ENCODE results near the gene EBF4. TPM values are rescaled to one million over a fixed set of nuclear protein-coding genes. Genes with fewer than 3 reads are reported as not detected.

Gene EBF4
- total and polyA plus RNA-seq, 12 donors, result 1.6 to 29.7 (median 10.2) TPM

- no peak for TF ChIP-seq POLR2A (IDR thresholded peaks at IDR 0.05)
- TF ChIP-seq, protein P1, sequence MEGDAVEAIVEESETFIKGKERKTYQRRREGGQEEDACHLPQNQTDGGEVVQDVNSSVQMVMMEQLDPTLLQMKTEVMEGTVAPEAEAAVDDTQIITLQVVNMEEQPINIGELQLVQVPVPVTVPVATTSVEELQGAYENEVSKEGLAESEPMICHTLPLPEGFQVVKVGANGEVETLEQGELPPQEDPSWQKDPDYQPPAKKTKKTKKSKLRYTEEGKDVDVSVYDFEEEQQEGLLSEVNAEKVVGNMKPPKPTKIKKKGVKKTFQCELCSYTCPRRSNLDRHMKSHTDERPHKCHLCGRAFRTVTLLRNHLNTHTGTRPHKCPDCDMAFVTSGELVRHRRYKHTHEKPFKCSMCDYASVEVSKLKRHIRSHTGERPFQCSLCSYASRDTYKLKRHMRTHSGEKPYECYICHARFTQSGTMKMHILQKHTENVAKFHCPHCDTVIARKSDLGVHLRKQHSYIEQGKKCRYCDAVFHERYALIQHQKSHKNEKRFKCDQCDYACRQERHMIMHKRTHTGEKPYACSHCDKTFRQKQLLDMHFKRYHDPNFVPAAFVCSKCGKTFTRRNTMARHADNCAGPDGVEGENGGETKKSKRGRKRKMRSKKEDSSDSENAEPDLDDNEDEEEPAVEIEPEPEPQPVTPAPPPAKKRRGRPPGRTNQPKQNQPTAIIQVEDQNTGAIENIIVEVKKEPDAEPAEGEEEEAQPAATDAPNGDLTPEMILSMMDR (IDR thresholded peaks at IDR 0.05), result no peak
- Histone ChIP-seq H3K27ac (peak overlapping the region in 4 of 5 donors; percentile 48 to 94 (median 88)), H3K4me3 (peak overlapping the region; percentile 76 to 98 (median 95)), H3K36me3 (replicated peaks in 1 of 2) (peaks cover 0 to 41% of the 10 kb centered on the region in 2 donors), H3K27me3 (no peaks in the 10 kb centered on the region), H3K9me3 (replicated peaks in 1 of 3) (no peaks in the 10 kb centered on the region), H3K4me1 (replicated peaks in 1 of 2) (peaks cover 17 to 19% of the 10 kb centered on the region in 2 donors)
- intact Hi-C loops (cut with DNase I), result loop anchor here in 1 of 2 donors (10.0 kb wide), 1 partner anchor 128 kb away; no protein-coding TSS in a partner anchor
- 0 to 3% (median 1%) methylated on average over 10 to 56 of the region's 56 CpGs for WGBS, 4 donors
- peak in 5 of 7 donors; percentile 37 to 53 (median 42) for DNase-seq
Observed at GRCh38 chr20:2652724-2653555, 39.6 kb upstream of the EBF4 start.

DNA sequence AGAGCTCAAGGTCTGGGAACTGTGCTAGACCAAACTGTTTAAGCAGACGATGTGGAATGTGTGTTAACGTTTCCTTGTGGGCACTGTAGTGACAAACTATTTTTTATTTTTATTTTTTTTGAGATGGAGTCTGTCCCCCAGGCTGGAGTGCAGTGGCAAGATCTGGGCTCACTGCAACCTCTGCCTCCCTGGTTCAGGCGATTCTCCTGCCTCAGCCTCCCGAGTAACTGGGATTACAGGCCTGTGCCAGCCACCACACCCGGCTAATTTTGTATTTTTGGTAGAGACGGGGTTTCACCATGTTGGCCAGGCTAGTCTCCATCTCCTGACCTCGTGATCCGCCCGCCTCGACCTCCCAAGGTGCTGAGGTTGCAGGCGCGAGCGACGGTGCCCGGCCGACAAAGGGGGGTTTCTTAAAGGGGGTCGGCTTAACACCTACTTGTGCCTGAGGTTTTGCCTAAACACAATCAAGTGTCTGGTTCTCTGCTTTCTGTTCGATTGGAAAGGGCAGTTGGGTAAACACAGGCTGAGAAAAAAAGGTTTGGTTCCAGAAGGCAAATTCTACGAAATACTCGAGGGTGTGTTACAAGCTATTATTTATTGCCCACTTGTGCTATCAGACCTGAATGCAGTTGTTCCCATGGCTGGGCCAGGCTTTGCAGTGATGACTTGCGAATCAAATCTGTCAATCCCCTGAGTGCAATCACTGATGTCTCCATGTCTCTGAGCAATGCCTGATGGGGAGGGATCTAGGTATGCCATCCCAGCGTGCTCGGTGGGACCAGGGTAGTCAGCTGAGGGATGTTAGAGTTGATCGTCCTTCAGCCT, 38.8 kb upstream of the EBF4 start:
- peak in 1 of 7 donors; percentile 51 for DNase-seq
- Histone ChIP-seq H3K36me3 (replicated peaks in 1 of 2) (peaks cover 0 to 49% of the 10 kb centered on the region in 2 donors), H3K27ac (peak overlapping the region in 3 of 5 donors; percentile 83 to 94 (median 93)), H3K9me3 (replicated peaks in 1 of 3) (no peaks in the 10 kb centered on the region), H3K27me3 (no peaks in the 10 kb centered on the region), H3K4me3 (peak overlapping the region in 3 of 4 donors; percentile 76 to 98 (median 93)), H3K4me1 (replicated peaks in 1 of 2) (peaks cover 17 to 19% of the 10 kb centered on the region in 2 donors)
- 33 to 46% (median 39%) methylated on average over 20 to 24 of the region's 24 CpGs for WGBS, 4 donors
- no peak for TF ChIP-seq POLR2A (IDR thresholded peaks at IDR 0.05)
- TF ChIP-seq, protein P1 (IDR thresholded peaks at IDR 0.05), result no peak
- intact Hi-C loops (cut with DNase I), result loop anchor here in 1 of 2 donors (10.0 kb wide), 1 partner anchor 129 kb away; no protein-coding TSS in a partner anchor

GRCh38 chr20:2654384-2654822, 38.2 kb upstream of the EBF4 start:
- no peak for TF ChIP-seq POLR2A (IDR thresholded peaks at IDR 0.05)
- TF ChIP-seq, protein P1 (IDR thresholded peaks at IDR 0.05), result no peak
- H3K9me3 ChIP-seq (replicated peaks in 1 of 3), result no peaks in the 10 kb centered on the region
- no peaks in the 10 kb centered on the region for H3K27me3 ChIP-seq
- intact Hi-C loops (cut with DNase I), result loop anchor here in 1 of 2 donors (10.0 kb wide), 1 partner anchor 130 kb away; no protein-coding TSS in a partner anchor
- WGBS, 4 donors, result 84 to 87% (median 84%) methylated on average over 8 to 9 of the region's 9 CpGs
- H3K36me3 ChIP-seq (replicated peaks in 1 of 2), result peaks cover 0 to 55% of the 10 kb centered on the region in 2 donors
- H3K27ac ChIP-seq, result no peak overlapping the region
- no peak for DNase-seq
- peaks cover 17 to 19% of the 10 kb centered on the region in 2 donors for H3K4me1 ChIP-seq (replicated peaks in 1 of 2)
- H3K4me3 ChIP-seq, result no peak overlapping the region
